Breast epithelium (tissue), 4 donors: ENCODE measurements around the gene PCDHGA6. TPM values are rescaled to one million over a fixed set of nuclear protein-coding genes. Genes with fewer than 3 reads are reported as not detected.
"Not testable (repeated sequence)": the region's sequence is repeated elsewhere in the genome, so short reads cannot be mapped to it uniquely, and the experiment has no call there.

Experiments
- DNase-seq, 2 donors: peaks; one replicate each; pipeline ENCODE4 v3.0.0-alpha.2; 2019; ENCODE audit warnings: low spot score in 2 of 2
- H3K27ac ChIP-seq, 2 donors: fragments of 200-600 bp; sonication (generic) in 1 of 2; one replicate each; pipeline ENCODE4 v1.5.1; 2016 to 2019; ENCODE audit warnings: mild to moderate bottlenecking in 1 of 2
- H3K27me3 ChIP-seq, 2 donors: fragments of 200-600 bp; sonication (generic) in 1 of 2; one replicate each; pipeline versions ENCODE4 v1.5.1 to v1.6.0; 2017 to 2019; ENCODE audit warnings: control low read depth in 1 of 2, mild to moderate bottlenecking in 1 of 2
- H3K36me3 ChIP-seq: fragments of 200-600 bp; one replicate; pipeline ENCODE4 v1.5.1; 2019
- H3K4me1 ChIP-seq, 2 donors: fragments of 200-600 bp; sonication (generic); one replicate each; pipeline ENCODE4 v1.5.1; 2016 to 2019; ENCODE audit warnings: control low read depth in 1 of 2
- H3K4me3 ChIP-seq, 3 donors: fragments of 200-600 bp; sonication (generic); 1 replicate in 2 of 3; 2 replicates in 1 of 3; pipeline ENCODE4 v1.5.1; 2016 to 2019; ENCODE audit warnings: mild to moderate bottlenecking in 3 of 3, moderate library complexity in 2 of 3
- H3K9me3 ChIP-seq, 2 donors: fragments of 200-600 bp; sonication (generic) in 1 of 2; one replicate each; pipeline ENCODE4 v1.5.1; 2016 to 2019; ENCODE audit warnings: control low read depth in 1 of 2
- CTCF ChIP-seq, 3 donors: fragments of 450-650 bp; IDR thresholded peaks; one replicate each; pipeline ENCODE4 v1.5.1; 2016 to 2017; ENCODE audit warnings: antibody characterized with exemption in 3 of 3, mild to moderate bottlenecking in 3 of 3, moderate library complexity in 3 of 3
- POLR2A ChIP-seq: fragments of 450-650 bp; IDR thresholded peaks from one replicate; pipeline ENCODE4 v1.6.1; 2016; ENCODE audit warnings: antibody characterized with exemption, mild to moderate bottlenecking, moderate library complexity
- POLR2AphosphoS5 ChIP-seq, 3 donors: sonication (generic); formaldehyde crosslinking; IDR thresholded peaks; one replicate each; pipeline ENCODE4 v1.6.1; 2017; ENCODE audit warnings: antibody characterized with exemption in 3 of 3
- intact Hi-C: fragments of 100-400 bp; cut with DNase I; formaldehyde crosslinking; loops from one replicate; pipeline ENCODE4 v1.15.1; 2023; ENCODE audit warnings: low total_unique reads
- total RNA-seq, 3 donors: library from RNA; depleted of rRNA; stranded (reverse); fragments of >200 nt; gene quantifications; one replicate each; pipeline ENCODE4 v1.1.0, GENCODE V29; 2016

Gene PCDHGA6
- total RNA-seq, 3 donors from 2014 or later = 4.0 to 8.5 (median 8.3) TPM

DNA sequence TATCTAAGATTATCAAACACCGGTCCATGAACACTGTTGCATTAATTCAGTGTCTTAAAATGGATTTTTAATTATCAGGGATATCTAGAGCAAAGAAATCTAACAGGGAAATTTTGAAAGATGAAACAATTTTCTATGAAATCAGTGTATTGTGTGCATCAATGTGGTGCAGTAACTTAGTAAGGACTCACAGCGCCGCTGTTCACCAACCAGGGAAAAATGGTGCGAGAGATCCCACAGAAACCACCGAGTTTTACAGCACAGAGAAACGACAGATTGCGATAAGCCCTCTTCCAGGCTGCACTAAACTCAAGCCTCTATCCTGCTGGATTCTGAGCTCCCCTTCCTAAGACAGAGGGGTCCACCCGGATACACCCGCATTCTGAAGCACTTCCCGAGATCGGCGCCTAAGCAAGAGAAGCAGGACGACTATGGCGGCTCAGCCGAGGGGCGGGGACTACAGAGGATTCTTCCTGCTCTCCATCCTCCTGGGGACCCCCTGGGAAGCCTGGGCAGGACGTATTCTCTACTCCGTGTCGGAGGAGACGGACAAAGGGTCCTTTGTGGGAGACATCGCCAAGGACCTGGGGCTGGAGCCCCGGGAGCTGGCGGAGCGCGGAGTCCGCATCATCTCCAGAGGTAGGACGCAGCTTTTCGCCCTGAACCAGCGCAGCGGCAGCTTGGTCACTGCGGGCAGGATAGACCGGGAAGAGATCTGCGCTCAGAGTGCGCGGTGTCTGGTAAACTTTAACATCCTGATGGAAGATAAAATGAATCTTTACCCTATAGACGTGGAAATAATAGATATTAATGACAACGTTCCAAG is 9.0 kb downstream of the PCDHGA6 start, which contains the start of gene PCDHGA7:
Gene PCDHGA7 (plus strand): TSS at position 274 of the 826 bp plus-strand sequence. CDS start 158 bp downstream, at position 432.
- Histone ChIP-seq H3K4me1 (no peaks in the 10 kb centered on the region), H3K36me3 (no peaks in the 10 kb centered on the region), H3K27ac (no peak within 1 kb of the TSS), H3K4me3 (peak within 1 kb of the TSS in 2 of 3 donors; percentile 27 to 48), H3K9me3 (peaks cover 67 to 96% of the 10 kb centered on the region in 2 donors), H3K27me3 (no peaks in the 10 kb centered on the region)
- TF ChIP-seq POLR2AphosphoS5 (IDR thresholded peaks at IDR 0.05) = no peak
- no peak for TF ChIP-seq POLR2A
- TF ChIP-seq CTCF (IDR thresholded peaks at IDR 0.05) = no peak
- DNase-seq = no peak
- intact Hi-C loops = no loop called here

GRCh38 chr5:141383345-141383744 is 9.7 kb downstream of the PCDHGA6 start:
- Histone ChIP-seq H3K4me1 (no peaks in the 10 kb centered on the region), H3K36me3 (no peaks in the 10 kb centered on the region), H3K27me3 (no peaks in the 10 kb centered on the region), H3K27ac (no peak overlapping the region), H3K4me3 (peak overlapping the region in 1 of 3 donors; percentile 48), H3K9me3 (peaks cover 67 to 93% of the 10 kb centered on the region in 2 donors)
- intact Hi-C loops = no loop called here
- no peak for TF ChIP-seq POLR2AphosphoS5 (IDR thresholded peaks at IDR 0.05)
- TF ChIP-seq POLR2A = no peak
- TF ChIP-seq CTCF (IDR thresholded peaks at IDR 0.05) = no peak
- DNase-seq = no peak

DNA sequence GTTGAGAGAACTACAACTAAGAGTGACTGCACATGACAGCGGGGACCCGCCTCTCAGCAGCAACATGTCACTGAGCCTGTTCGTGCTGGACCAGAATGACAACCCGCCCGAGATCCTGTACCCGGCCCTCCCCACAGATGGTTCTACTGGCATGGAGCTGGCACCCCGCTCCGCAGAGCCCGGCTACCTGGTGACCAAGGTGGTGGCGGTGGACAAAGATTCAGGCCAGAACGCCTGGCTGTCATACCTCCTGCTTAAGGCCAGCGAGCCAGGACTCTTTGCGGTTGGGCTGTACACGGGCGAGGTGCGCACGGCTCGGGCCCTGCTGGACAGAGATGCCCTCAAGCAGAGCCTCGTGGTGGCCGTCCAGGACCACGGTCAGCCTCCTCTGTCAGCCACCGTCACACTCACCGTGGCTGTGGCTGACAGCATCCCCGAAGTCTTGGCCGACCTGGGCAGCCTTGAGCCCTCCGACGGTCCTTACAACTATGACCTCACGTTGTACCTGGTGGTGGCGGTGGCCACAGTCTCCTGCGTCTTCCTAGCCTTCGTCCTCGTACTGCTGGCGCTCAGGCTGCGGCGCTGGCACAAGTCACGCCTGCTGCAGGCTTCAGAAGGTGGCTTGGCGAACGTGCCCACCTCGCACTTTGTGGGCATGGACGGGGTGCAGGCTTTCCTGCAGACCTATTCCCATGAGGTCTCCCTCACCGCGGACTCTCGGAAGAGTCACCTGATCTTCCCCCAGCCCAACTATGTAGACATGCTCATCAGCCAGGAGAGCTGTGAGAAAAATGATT is 11.0 kb downstream of the PCDHGA6 start:
- no peak overlapping the region for H3K27ac ChIP-seq
- H3K4me1 ChIP-seq = no peaks in the 10 kb centered on the region
- intact Hi-C loops = no loop called here
- TF ChIP-seq POLR2AphosphoS5 (IDR thresholded peaks at IDR 0.05) (no peak), CTCF (IDR thresholded peaks at IDR 0.05) (no peak), POLR2A (no peak)
- DNase-seq = no peak
- no peaks in the 10 kb centered on the region for H3K36me3 ChIP-seq
- peaks cover 79 to 93% of the 10 kb centered on the region in 2 donors for H3K9me3 ChIP-seq
- H3K27me3 ChIP-seq = no peaks in the 10 kb centered on the region
- no peak overlapping the region for H3K4me3 ChIP-seq

GRCh38 chr5:141387557-141388311 is 14.0 kb downstream of the PCDHGA6 start, which contains the start of gene PCDHGB4:
PCDHGB4 (plus strand) TSS chr5:141387698; CDS start chr5:141387885, 187 bp downstream.
- not testable (repeated sequence) for H3K27me3 ChIP-seq

DNA sequence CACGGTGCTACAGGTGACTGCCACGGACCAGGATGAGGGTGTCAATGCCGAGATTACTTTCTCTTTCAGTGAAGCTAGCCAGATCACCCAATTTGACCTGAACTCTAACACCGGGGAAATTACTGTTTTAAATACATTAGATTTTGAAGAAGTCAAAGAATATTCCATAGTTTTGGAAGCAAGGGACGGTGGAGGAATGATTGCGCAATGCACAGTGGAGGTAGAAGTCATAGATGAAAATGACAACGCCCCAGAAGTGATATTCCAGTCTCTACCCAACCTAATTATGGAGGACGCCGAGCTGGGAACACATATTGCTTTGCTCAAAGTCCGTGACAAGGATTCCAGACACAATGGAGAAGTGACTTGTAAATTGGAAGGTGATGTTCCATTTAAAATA is 15.0 kb downstream of the PCDHGA6 start:
- Histone ChIP-seq H3K36me3 (no peaks in the 10 kb centered on the region), H3K27ac (no peak overlapping the region), H3K27me3 (no peaks in the 10 kb centered on the region), H3K4me1 (no peaks in the 10 kb centered on the region), H3K4me3 (peak overlapping the region in 1 of 3 donors; percentile 20), H3K9me3 (peaks cover 80 to 95% of the 10 kb centered on the region in 2 donors)
- no peak for DNase-seq
- intact Hi-C loops = no loop called here
- TF ChIP-seq POLR2AphosphoS5 (IDR thresholded peaks at IDR 0.05) = no peak
- TF ChIP-seq CTCF (IDR thresholded peaks at IDR 0.05) = no peak
- no peak for TF ChIP-seq POLR2A

More at GRCh38 chr5:141387557-141388311, 14.0 kb downstream of the PCDHGA6 start, which contains the start of gene PCDHGB4:
- intact Hi-C loops, H3K36me3 ChIP-seq, H3K27ac ChIP-seq, H3K4me1 ChIP-seq, DNase-seq: not testable (repeated sequence)
- peaks cover 80 to 95% of the 10 kb centered on the region in 2 donors for H3K9me3 ChIP-seq
- H3K4me3 ChIP-seq = peak within 1 kb of the TSS in 1 of 3 donors; percentile 37
